Calu3 (cell line): Measurements from ENCODE around the gene PIK3C2B. TPM values are rescaled to one million over a fixed set of nuclear protein-coding genes. Genes with fewer than 3 reads are reported as not detected.

Source experiments
- BruUV-seq: library from RNA; stranded (reverse); fragments of 400-500 nt; replicated peaks from 2 replicates; lab custom pipeline; 2021; lab: Mats Ljungman, UMichigan
- CTCF ChIA-PET: fragments of 300-600 bp; sonication (Branson Sonifier 250); formaldehyde crosslinking; loops from one replicate; lab custom pipeline; 2022; ENCODE audit warnings: antibody characterized with exemption; lab: Charles Lee
- DNase-seq: peaks from one replicate; pipeline ENCODE4 v3.0.0; 2022
- H3K27ac Mint-ChIP-seq: one replicate; pipeline ENCODE4 v1.8.0; 2022; ENCODE audit warnings: mixed read lengths; ENCODE audit not compliant: unreplicated experiment
- H3K27me3 Mint-ChIP-seq: one replicate; pipeline ENCODE4 v1.8.0; 2022; ENCODE audit warnings: mixed read lengths; ENCODE audit not compliant: unreplicated experiment
- H3K36me3 Mint-ChIP-seq: one replicate; pipeline ENCODE4 v1.8.0; 2022; ENCODE audit warnings: mild to moderate bottlenecking, moderate library complexity, mixed read lengths; ENCODE audit not compliant: insufficient read depth, unreplicated experiment
- H3K4me1 Mint-ChIP-seq: one replicate; pipeline ENCODE4 v1.8.0; 2022; ENCODE audit warnings: mild to moderate bottlenecking, low read depth, mixed read lengths; ENCODE audit not compliant: unreplicated experiment
- H3K4me3 Mint-ChIP-seq: one replicate; pipeline ENCODE4 v1.8.0; 2022; ENCODE audit warnings: mild to moderate bottlenecking, low read depth, moderate library complexity, mixed read lengths; ENCODE audit not compliant: unreplicated experiment
- H3K9me3 Mint-ChIP-seq: one replicate; pipeline ENCODE4 v1.8.0; 2022; ENCODE audit warnings: low read depth, mixed read lengths; ENCODE audit not compliant: unreplicated experiment
- CTCF ChIP-seq: fragments of 200-600 bp; IDR thresholded peaks from one replicate; pipeline ENCODE4 v1.8.0; 2022; ENCODE audit warnings: antibody characterized with exemption; ENCODE audit not compliant: unreplicated experiment
- intact Hi-C: fragments of 100-400 bp; cut with micrococcal nuclease; formaldehyde crosslinking; loops from one replicate; pipeline ENCODE4 v1.10.0; 2022; ENCODE audit not compliant: unreplicated experiment
- total RNA-seq: library from RNA; stranded (reverse); gene quantifications from 2 replicates; pipeline ENCODE4 v1.2.3, GENCODE V29; 2022

The PIK3C2B gene
- total RNA-seq, 1 experiment from 2014 or later, result 24.4 TPM

DNA sequence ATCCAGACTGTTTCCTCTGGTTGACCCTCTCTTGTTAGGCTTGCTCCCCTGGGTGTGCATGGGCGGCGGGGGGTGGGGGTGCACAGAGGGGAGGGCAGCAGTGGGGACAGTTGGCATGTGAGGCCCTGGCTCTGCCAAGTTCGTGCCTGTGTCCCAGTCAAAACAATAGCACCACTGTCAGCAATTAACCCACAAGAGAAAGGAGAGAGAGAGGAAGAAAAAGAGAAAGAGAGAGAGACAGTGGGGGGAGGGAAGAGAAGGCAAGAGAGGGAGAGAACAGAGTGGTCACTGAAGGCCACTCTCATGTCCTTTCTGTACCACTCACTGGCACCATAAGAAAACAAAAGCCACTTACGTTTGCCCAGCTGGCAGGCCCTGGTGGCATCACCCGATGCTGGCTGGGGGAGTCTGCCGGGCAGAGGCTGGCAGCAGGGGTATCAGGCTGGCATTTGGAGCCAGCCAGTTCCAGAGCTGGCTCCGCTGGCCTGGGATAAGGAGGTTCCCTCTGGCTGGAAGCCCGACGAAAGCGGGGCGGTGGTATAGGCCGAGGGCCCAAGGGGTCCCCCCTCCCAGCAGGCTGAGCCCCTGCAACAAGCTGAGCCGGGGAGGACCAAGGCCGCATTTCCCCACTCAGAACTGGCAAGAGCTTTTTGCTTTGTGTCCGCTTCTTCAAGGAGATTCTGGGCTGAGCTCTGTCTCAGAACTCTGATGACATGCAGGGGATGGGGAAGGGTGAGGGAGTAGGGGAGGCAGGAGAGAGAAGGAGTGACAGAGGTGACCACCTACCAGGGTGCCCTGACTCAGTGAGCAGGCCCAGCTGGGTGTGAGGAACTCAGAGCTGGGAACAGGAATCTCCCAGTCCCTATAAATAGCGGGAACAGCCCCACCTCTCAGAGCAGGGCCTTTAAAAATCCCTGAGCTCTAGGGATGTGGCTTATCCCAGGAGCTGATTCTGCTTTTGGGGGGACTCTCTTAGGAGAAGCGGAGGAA lies 27.9 kb downstream of the PIK3C2B start:
- Mint-ChIP-seq H3K36me3 (no peaks in the 10 kb centered on the region), H3K27ac (no peak overlapping the region), H3K27me3 (no peaks in the 10 kb centered on the region), H3K4me3 (no peak overlapping the region), H3K4me1 (peaks cover 18% of the 10 kb centered on the region), H3K9me3 (no peaks in the 10 kb centered on the region)
- no TSS peak for BruUV-seq
- no peak for DNase-seq
- CTCF ChIA-PET, result interaction anchor here (0.7 to 1.0 kb wide), 2 partner anchors 13 to 36 kb away, joined by 3 to 8 read pairs; no protein-coding TSS in a partner anchor
- intact Hi-C loops, result no loop called here
- no peak for TF ChIP-seq CTCF

DNA sequence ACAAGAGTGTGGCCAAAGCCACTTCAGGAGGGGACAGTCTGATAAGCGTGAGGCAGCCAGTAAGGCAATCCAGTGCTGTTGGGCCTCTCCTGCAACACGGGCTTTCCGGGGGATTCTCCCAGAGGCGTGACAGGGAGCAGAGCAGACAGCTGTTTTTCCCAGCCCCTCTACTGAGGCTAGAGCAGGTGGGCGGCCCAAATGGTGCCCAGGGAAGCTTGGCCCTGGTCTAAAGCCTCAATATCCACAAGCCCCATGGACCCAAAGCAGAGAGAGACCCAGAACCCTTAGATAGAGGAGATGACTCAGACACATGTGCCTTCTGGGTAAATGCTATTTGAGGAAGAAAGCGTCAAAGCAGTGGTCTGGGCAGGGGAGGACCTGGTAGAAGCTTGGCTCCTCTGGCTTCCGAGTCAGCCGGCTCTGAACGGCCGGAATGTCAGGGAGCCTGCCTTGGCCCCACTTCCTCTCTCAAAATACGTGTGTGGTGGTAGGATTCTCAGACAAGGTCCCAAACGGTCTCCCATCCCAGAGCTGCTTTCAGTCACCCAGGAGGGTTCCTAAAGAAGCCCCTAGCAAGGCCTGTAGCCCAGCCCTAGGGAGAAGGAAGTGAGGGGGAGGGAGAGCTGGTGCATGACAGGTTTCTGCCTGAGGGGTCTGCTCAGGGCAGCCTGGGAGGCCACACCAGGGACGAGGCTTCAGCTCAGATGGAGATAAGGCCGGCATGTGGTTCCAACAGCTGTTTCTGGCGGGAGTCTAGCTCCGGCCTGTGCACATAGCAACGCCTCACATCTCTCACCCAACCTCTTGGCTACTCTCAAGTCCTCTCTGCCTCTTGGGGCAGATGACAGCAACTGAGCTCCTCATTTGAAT lies 28.8 kb downstream of the PIK3C2B start:
- Mint-ChIP-seq H3K4me1 (peaks cover 18% of the 10 kb centered on the region), H3K27ac (no peak overlapping the region), H3K36me3 (no peaks in the 10 kb centered on the region), H3K4me3 (no peak overlapping the region), H3K9me3 (no peaks in the 10 kb centered on the region), H3K27me3 (no peaks in the 10 kb centered on the region)
- no peak for DNase-seq
- CTCF ChIA-PET, result interaction anchor here (1.0 kb wide), 1 partner anchor 21 kb away, joined by 3 read pairs; no protein-coding TSS in a partner anchor
- BruUV-seq, result no TSS peak
- no peak for TF ChIP-seq CTCF
- intact Hi-C loops, result no loop called here

GRCh38 chr1:204464701-204465100 lies 29.9 kb downstream of the PIK3C2B start:
- Mint-ChIP-seq H3K4me1 (peaks cover 18% of the 10 kb centered on the region), H3K4me3 (no peak overlapping the region), H3K36me3 (no peaks in the 10 kb centered on the region)

More at GRCh38 chr1:204464701-204465100, 29.9 kb downstream of the PIK3C2B start:
- no TSS peak for BruUV-seq
- no peak for DNase-seq
- H3K27me3 Mint-ChIP-seq, result no peaks in the 10 kb centered on the region
- H3K9me3 Mint-ChIP-seq, result no peaks in the 10 kb centered on the region
- no peak for TF ChIP-seq CTCF
- H3K27ac Mint-ChIP-seq, result no peak overlapping the region
- CTCF ChIA-PET, result interaction anchor here (1.0 kb wide), 1 partner anchor 20 kb away, joined by 3 read pairs; no protein-coding TSS in a partner anchor
- intact Hi-C loops, result no loop called here
